Stimulated activated CD4-positive, alpha-beta T cell treated with anti-CD3 and anti-CD28 coated beads, TNF-alpha, amount 100 ng/mL, for 1 hour (primary cell): Measurements from ENCODE around the gene PRKCA.
"Not testable (repeated sequence)": the region's sequence is repeated elsewhere in the genome, so short reads cannot be mapped to it uniquely, and the experiment has no call there.

Experiments
- DNase-seq, 3 donors: peaks; one replicate each; pipeline ENCODE4 v3.0.0-alpha.2; 2020; ENCODE audit warnings: low read depth in 3 of 3, low spot score in 1 of 3

The PRKCA gene

GRCh38 chr17:66698270-66698669 is 395.9 kb downstream of the PRKCA start:
- no peak for DNase-seq

- no peak for DNase-seq
Measured at GRCh38 chr17:66701462-66701861, 399.0 kb downstream of the PRKCA start.

GRCh38 chr17:66702106-66702936 is 399.9 kb downstream of the PRKCA start:
- no peak for DNase-seq

- DNase-seq: no peak
Measured at GRCh38 chr17:66704858-66705520, 402.6 kb downstream of the PRKCA start.

- DNase-seq: no peak
Measured at GRCh38 chr17:66706851-66707450, 404.5 kb downstream of the PRKCA start.

GRCh38 chr17:66711401-66711800 is 409.0 kb downstream of the PRKCA start:
- DNase-seq: no peak

GRCh38 chr17:66711881-66712321 is 409.5 kb downstream of the PRKCA start:
- DNase-seq: no peak

- DNase-seq: no peak
Measured at GRCh38 chr17:66712453-66712852, 410.0 kb downstream of the PRKCA start.

- DNase-seq: not testable (repeated sequence)
Measured at GRCh38 chr17:66713021-66713532, 410.7 kb downstream of the PRKCA start.

- DNase-seq: no peak
Measured at GRCh38 chr17:66713533-66714042, 411.2 kb downstream of the PRKCA start.

GRCh38 chr17:66714046-66715023 is 411.9 kb downstream of the PRKCA start:
- no peak for DNase-seq

GRCh38 chr17:66715076-66715675 is 412.8 kb downstream of the PRKCA start:
- no peak for DNase-seq

GRCh38 chr17:66715745-66716156 is 413.3 kb downstream of the PRKCA start:
- no peak for DNase-seq

GRCh38 chr17:66716236-66717026 is 414.0 kb downstream of the PRKCA start:
- no peak for DNase-seq

- DNase-seq: no peak
Measured at GRCh38 chr17:66717641-66718058, 415.2 kb downstream of the PRKCA start.

GRCh38 chr17:66720027-66720426 is 417.6 kb downstream of the PRKCA start:
- DNase-seq: no peak

GRCh38 chr17:66720567-66720966 is 418.2 kb downstream of the PRKCA start:
- DNase-seq: no peak

- DNase-seq: no peak
Measured at GRCh38 chr17:66722341-66722740, 419.9 kb downstream of the PRKCA start.
